ENCODE results near the gene KRTAP10-8.
"Not testable (repeated sequence)": the region's sequence is repeated elsewhere in the genome, so short reads cannot be mapped to it uniquely, and the experiment has no call there.

The KRTAP10-8 gene

GRCh38 chr21:44648557-44649311 is 36.9 kb downstream of the KRTAP10-8 start:
- no peak for DNase-seq

- DNase-seq: no peak
Measured at GRCh38 chr21:44649521-44650100, 37.7 kb downstream of the KRTAP10-8 start.

GRCh38 chr21:44650265-44650972 is 38.5 kb downstream of the KRTAP10-8 start:
- no peak for DNase-seq

GRCh38 chr21:44650973-44651675 is 39.2 kb downstream of the KRTAP10-8 start:
- DNase-seq: no peak

- DNase-seq: no peak
Measured at GRCh38 chr21:44653123-44653522, 41.2 kb downstream of the KRTAP10-8 start.

GRCh38 chr21:44653656-44654575 is 42.0 kb downstream of the KRTAP10-8 start:
- peak; percentile 67 for DNase-seq

GRCh38 chr21:44654576-44655175 is 42.8 kb downstream of the KRTAP10-8 start, which contains the start of gene KRTAP12-4:
TSS of gene KRTAP12-4 (minus strand) at chr21:44654659. CDS start at chr21:44654614, 45 bp downstream.
- peak; percentile 12 for DNase-seq

GRCh38 chr21:44656868-44657267 is 45.0 kb downstream of the KRTAP10-8 start:
- DNase-seq: no peak

GRCh38 chr21:44657635-44658540 is 46.0 kb downstream of the KRTAP10-8 start, which contains the start of gene KRTAP12-3:
TSS of gene KRTAP12-3 (plus strand) at chr21:44657932. CDS start at chr21:44657980, 48 bp downstream.
- peak; percentile 63 for DNase-seq

- DNase-seq: no peak
Measured at GRCh38 chr21:44658541-44658910, 46.6 kb downstream of the KRTAP10-8 start.

- peak; percentile 41 for DNase-seq
Measured at GRCh38 chr21:44658913-44659595, 47.2 kb downstream of the KRTAP10-8 start.

- not testable (repeated sequence) for DNase-seq
Measured at GRCh38 chr21:44661567-44661966, 49.7 kb downstream of the KRTAP10-8 start.

Measured in CD4-positive, alpha-beta T cell treated with Interleukin-6 for 4 hours (primary cell).